CD1c-positive myeloid dendritic cell (primary cell): Measurements from ENCODE around the gene TAS2R1.
"Not testable (repeated sequence)": the region's sequence is repeated elsewhere in the genome, so short reads cannot be mapped to it uniquely, and the experiment has no call there.

Source experiments
- DNase-seq: peaks from one replicate; pipeline ENCODE4 v3.0.0-alpha.2; 2016; ENCODE audit errors: extremely low spot score

The TAS2R1 gene

GRCh38 chr5:9622971-9623421 is 7.2 kb downstream of the TAS2R1 start:
- DNase-seq: peak; percentile 20

GRCh38 chr5:9621379-9621903 is 8.7 kb downstream of the TAS2R1 start:
- no peak for DNase-seq

- no peak for DNase-seq
Measured at GRCh38 chr5:9619331-9620092, 10.6 kb downstream of the TAS2R1 start.

- no peak for DNase-seq
Measured at GRCh38 chr5:9617739-9618504, 12.2 kb downstream of the TAS2R1 start.

GRCh38 chr5:9617221-9617620 is 12.9 kb downstream of the TAS2R1 start:
- DNase-seq: no peak

GRCh38 chr5:9615331-9615730 is 14.8 kb downstream of the TAS2R1 start:
- no peak for DNase-seq

GRCh38 chr5:9613360-9613759 is 16.8 kb downstream of the TAS2R1 start:
- no peak for DNase-seq

GRCh38 chr5:9610969-9611368 is 19.2 kb downstream of the TAS2R1 start:
- DNase-seq: no peak

- DNase-seq: no peak
Measured at GRCh38 chr5:9610364-9610763, 19.8 kb downstream of the TAS2R1 start.

GRCh38 chr5:9608093-9608492 is 22.1 kb downstream of the TAS2R1 start:
- no peak for DNase-seq

GRCh38 chr5:9605041-9605838 is 24.9 kb downstream of the TAS2R1 start:
- DNase-seq: no peak

- no peak for DNase-seq
Measured at GRCh38 chr5:9604416-9604815, 25.7 kb downstream of the TAS2R1 start.

GRCh38 chr5:9601055-9601739 is 29.0 kb downstream of the TAS2R1 start:
- no peak for DNase-seq

GRCh38 chr5:9599391-9599790 is 30.8 kb downstream of the TAS2R1 start:
- DNase-seq: no peak

GRCh38 chr5:9598329-9598728 is 31.8 kb downstream of the TAS2R1 start:
- DNase-seq: not testable (repeated sequence)

GRCh38 chr5:9597322-9597721 is 32.8 kb downstream of the TAS2R1 start:
- not testable (repeated sequence) for DNase-seq

- no peak for DNase-seq
Measured at GRCh38 chr5:9596824-9597223, 33.3 kb downstream of the TAS2R1 start.

- no peak for DNase-seq
Measured at GRCh38 chr5:9596171-9596780, 33.9 kb downstream of the TAS2R1 start.

- no peak for DNase-seq
Measured at GRCh38 chr5:9594913-9595312, 35.2 kb downstream of the TAS2R1 start.

GRCh38 chr5:9589049-9589835 is 40.9 kb downstream of the TAS2R1 start:
- DNase-seq: no peak
